Fibroblast of the conjunctiva (primary cell): Measurements from ENCODE around the gene OR56A1.

ENCODE experiments used
- DNase-seq: peaks from one replicate; pipeline ENCODE4 v3.0.0-alpha.2; 2010; ENCODE audit warnings: low read depth

Gene OR56A1

GRCh38 chr11:5989203-5989602 lies 41.4 kb downstream of the OR56A1 start:
- no peak for DNase-seq

GRCh38 chr11:5986885-5987284 lies 43.7 kb downstream of the OR56A1 start, which contains the start of gene OR52L1:
Gene OR52L1 (minus strand): TSS chr11:5986985. CDS start chr11:5986930, 55 bp downstream.
- no peak for DNase-seq

- no peak for DNase-seq
Measured at GRCh38 chr11:5983443-5983842, 47.1 kb downstream of the OR56A1 start.

GRCh38 chr11:5973530-5973929 lies 57.0 kb downstream of the OR56A1 start:
- DNase-seq = no peak
